CD4-positive, alpha-beta T cell treated with Interleukin-4 for 1 hour (primary cell): Measurements from ENCODE around the gene CCDC120.
A peak's percentile ranks its signal among the peaks of the same experiment; 100 is the strongest.

Experiments
- DNase-seq, 2 donors: peaks; one replicate each; pipeline ENCODE4 v3.0.0-alpha.2; 2020 to 2022

CCDC120 gene

DNA sequence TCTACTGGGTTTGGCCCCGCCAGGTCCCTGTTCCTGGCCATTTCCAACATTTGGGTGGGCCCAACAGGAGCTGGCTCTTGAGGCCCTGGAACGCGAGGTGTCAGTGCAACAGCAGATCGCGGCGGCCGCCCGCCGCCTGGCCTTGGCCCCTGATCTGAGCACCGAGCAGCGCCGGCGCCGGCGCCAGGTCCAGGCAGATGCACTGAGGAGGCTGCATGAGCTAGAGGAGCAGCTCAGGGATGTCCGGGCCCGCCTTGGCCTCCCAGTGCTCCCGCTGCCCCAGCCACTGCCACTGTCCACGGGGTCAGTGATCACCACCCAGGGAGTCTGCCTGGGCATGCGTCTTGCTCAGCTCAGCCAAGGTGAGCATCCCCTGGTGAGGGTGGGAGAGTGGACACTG is 5.5 kb downstream of the CCDC120 start:
- DNase-seq, result no peak

GRCh38 chrX:49064735-49065134 is 5.9 kb downstream of the CCDC120 start:
- DNase-seq, result no peak

- no peak for DNase-seq
Observed at GRCh38 chrX:49066278-49066677, 7.5 kb downstream of the CCDC120 start.

- no peak for DNase-seq
Observed at GRCh38 chrX:49066690-49067089, 7.9 kb downstream of the CCDC120 start.

DNA sequence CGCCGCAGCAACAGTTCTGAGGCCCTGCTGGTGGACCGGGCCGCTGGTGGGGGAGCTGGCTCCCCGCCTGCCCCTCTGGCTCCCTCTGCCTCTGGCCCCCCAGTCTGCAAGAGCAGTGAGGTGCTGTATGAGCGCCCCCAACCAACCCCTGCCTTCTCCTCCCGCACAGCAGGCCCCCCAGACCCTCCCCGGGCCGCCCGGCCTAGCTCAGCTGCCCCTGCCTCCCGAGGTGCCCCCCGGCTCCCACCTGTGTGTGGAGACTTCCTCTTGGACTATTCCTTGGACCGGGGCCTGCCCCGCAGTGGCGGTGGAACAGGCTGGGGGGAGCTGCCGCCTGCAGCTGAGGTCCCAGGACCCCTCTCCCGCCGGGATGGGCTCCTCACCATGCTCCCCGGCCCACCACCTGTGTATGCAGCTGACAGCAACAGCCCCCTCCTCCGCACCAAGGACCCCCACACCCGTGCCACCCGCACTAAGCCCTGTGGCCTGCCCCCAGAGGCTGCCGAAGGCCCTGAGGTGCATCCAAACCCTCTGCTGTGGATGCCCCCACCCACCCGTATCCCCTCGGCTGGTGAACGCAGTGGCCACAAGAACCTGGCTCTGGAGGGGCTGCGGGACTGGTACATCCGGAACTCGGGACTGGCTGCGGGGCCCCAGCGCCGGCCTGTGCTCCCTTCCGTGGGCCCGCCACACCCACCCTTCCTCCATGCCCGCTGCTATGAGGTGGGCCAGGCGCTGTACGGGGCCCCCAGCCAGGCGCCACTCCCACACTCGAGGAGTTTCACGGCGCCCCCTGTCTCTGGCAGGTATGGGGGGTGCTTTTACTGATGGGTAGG is 8.7 kb downstream of the CCDC120 start:
- DNase-seq, result no peak

DNA sequence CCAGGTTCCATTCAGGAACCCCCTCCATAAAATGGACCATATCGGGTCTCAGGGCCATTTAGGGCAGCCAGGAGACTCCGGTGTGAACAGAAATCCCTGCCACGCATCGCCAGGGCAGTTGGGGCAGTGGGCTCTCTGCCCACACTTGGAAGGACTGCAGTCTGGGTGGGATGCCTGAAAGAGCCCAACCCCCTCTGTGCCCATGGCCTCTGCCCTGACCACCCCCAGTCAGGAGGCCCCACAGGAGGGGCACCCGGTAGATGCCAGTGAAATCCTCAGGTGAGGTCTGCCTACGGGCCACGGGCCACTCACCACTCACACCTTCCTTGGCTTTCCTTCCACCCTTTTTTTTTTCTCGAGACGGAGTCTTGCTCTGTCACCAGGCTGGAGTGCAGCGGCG is 10.2 kb downstream of the CCDC120 start:
- no peak for DNase-seq

- no peak for DNase-seq
Observed at GRCh38 chrX:49070988-49071387, 12.2 kb downstream of the CCDC120 start.

DNA sequence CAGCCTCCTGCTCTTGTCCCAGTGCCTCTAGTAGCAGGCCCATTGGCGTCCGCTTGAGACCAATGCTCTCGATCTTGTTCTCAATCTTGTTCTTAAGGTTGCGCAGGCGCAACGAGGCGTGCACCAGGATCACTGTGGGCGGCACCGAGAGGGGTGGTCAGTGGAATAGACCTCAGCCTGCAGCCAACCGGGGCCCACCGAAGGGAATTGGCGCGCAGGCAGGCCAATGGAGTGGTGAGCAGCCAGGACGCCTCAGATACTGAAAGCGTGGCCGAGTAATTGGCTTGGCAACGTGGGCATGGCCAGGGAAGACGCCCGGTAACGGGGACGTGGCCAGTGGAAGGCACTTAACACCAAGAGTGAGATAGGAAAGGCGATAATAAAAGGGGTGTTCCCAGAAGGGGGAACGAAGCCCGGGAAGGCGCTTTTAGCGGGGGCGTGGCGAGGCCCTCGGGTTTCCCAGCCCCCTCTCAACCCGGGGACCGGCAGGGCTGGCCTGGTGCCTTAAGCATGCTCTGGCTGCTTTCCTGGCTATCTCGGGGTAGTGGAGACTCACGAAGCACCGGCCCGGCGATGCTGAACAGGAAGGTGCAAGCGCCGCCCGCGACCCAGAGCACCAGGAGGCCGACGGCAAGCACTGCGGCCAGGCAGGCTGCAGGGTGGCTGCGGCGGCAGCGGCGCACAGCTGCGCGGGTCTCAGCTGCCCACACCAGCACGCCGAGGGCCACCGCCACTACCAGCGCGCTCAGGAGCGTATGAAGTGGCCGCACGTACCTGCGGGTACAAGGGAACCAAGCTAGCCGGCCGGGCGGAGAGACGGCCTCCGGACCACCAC is 13.3 kb downstream of the CCDC120 start:
- DNase-seq, result no peak

GRCh38 chrX:49072712-49073095 is 13.9 kb downstream of the CCDC120 start:
- no peak for DNase-seq

- peak; percentile 93 for DNase-seq
Observed at GRCh38 chrX:49073601-49074575, 15.1 kb downstream of the CCDC120 start, which contains the start of gene PRAF2. TSS of gene PRAF2 (minus strand) at chrX:49074002. CDS start at chrX:49073987, 15 bp downstream.

DNA sequence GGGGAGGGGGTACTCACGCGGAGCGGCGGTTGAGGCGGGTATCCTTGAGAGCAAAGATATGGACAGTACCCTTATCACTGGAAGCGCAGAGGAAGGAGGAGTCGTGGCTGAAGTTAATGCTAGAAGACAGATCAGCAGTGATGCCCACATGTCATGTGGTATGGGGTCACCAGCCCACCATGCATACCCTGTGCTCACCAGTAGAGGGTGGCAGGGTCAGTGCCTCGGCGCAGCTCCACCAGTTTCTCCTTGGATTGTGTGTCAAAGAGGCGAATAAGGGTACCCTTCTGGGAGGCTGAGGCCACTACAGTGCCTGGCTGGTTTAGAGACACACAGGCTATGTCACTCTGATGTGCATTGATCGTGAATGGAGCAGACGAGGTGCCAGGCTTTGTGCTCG is 16.5 kb downstream of the CCDC120 start:
- no peak for DNase-seq

GRCh38 chrX:49077941-49078340 is 19.1 kb downstream of the CCDC120 start:
- no peak for DNase-seq

DNA sequence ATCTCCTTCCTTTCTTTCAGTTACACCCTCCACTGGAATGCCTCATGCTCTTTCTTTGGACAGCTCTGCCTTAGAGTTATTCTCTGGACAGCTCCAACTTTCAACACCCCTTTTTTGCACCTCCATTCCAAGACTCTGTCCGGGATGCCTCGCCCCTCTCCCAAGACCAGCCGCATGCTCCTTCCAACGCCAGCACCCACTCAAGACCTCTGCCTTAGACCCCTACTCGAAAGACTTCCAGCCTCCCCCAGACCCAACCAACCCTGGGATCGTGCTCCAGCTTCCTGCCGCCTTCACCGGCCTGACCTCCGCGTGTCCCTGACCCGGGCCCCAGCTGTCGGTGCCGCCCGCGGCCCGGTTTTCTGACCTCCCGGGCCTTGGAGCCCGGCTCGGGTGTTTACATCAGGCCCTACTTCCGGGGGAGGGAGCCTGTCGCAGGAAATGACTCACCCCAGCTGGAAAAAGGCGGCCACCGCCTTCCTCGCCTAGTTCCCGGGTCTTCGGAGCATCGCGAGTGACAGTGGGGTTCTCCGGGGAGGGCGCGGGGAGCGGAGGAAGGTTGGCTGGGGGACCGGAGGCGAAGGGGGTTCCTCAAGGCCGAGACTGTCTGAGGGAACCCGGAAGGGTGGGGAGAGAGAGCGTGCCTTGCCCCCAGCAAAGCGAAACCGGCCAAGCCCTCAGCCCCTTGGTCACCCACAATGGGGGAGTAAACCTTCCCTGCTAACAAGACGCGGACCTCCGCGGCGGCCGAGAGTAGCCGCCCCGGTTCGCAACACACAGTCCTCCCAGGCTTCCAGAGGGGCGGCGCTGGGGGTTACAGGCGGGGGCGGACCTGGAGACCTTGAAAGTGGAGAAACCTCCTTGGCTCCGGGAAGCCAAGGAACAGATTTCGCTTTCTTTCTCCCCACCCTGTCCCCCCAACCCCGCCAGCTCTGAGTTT is 21.0 kb downstream of the CCDC120 start, which contains the start of gene WDR45:
Gene WDR45 (minus strand): TSS at position 399 of the 940 bp plus-strand sequence. CDS start 1,792 bp downstream, outside the sequence.
- DNase-seq, result peak; percentile 79 to 80

GRCh38 chrX:49082271-49082871 is 23.6 kb downstream of the CCDC120 start:
- DNase-seq, result no peak

DNA sequence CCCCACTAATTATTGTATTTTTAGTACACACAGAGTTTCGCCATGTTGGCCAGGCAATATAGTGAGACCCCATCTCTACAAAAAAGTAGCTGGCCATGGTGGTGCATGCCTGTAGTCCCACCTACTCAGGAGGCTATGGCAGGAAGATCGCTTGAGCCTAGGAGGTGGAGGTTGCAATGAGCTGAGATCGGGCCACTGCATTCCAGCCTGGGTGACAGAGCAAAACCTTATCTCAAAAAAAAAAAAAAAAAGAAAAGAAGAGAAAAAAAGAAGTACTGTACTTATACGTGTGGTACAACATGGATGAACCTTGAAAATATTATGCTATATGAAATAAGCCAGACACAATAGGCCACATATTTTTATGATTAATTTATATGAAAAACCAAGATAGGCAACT is 30.8 kb downstream of the CCDC120 start:
- DNase-seq, result no peak

DNA sequence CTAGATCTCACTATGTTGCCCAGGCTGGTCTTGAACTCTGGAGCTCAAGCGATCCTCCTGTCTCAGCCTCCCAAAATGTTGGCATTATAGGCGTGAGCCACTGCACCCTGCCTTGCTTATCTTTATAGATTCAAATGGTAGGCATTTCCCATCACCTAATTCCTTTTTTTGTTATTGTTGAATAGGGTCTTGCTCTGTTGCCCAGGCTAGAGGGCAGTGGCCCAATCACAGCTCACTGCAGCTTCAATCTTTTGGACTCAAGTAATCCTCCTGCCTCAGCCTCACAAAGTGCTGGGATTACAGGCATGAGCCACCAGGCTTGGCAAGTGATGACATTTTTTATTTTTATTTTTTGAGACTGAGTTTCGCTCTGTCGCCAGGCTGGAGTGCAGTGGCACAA is 37.6 kb downstream of the CCDC120 start:
- no peak for DNase-seq

- DNase-seq, result peak; percentile 92 to 93
Observed at GRCh38 chrX:49100704-49101628, 42.2 kb downstream of the CCDC120 start.

DNA sequence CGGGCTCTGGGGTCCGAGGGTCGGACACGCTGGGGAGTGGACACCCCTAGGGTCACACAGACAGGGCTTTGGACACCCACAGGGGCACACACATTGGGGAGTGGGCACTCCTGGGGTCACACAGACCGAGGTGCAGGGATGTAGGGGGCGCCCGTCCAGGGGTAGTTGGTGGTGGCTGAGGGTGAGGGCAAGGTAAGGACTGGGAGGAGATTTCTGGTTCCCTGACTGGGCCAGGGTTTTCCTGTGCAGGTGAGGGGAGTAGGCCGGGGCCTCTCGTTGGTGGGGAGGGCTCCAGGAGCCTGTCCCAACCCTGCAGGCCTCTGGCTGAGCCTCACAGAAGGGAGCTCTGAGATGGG is 42.8 kb downstream of the CCDC120 start:
- DNase-seq, result no peak

DNA sequence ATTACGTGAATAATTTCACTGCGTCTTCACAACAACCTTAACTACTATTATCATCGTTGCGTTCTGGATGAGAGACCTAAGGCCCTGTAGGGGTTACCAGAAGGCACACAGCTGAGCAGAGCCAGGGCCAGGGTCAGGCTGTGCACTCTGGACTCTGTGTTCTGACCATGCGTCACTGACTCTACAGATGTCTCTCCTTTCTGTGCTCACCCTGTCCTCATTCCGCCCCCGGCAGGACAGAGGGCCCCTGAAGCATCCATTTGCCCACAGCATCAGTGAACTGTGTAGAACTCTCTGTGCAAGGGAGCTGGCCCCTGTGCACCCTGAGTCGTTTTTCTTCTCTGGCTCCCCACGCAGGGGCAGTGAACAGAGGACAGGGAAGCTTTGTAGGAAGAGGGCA is 43.4 kb downstream of the CCDC120 start:
- no peak for DNase-seq

DNA sequence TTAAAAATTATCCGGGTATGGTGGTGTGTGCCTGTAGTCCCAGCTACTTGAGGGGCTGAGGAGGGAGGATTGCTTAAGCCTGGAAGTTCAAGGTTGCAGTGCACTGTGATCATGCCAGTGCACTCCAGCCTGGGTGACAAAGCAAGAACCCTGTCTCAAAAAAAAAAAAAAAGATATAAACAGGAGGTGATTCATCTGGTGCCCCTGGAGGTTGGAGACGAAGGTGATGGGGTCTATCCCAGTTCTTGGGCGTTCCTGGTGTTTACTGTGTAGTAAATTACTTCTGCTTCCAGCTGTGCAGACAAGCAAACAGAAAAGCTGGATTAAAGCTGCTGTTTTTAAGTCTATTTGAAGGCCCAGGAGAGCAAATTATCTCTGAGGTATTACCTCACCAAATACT is 44.8 kb downstream of the CCDC120 start:
- no peak for DNase-seq
